ENCODE results near the gene PCNP.
"Not testable (repeated sequence)": the region's sequence is repeated elsewhere in the genome, so short reads cannot be mapped to it uniquely, and the experiment has no call there.

Gene PCNP

GRCh38 chr3:101634591-101635196 lies 60.7 kb downstream of the PCNP start:
- peak; percentile 24 for DNase-seq

GRCh38 chr3:101635345-101635744 lies 61.4 kb downstream of the PCNP start:
- peak; percentile 17 for DNase-seq

GRCh38 chr3:101635954-101636798 lies 62.2 kb downstream of the PCNP start:
- peak; percentile 79 for DNase-seq

GRCh38 chr3:101637451-101637850 lies 63.5 kb downstream of the PCNP start:
- DNase-seq, result no peak

- peak; percentile 28 for DNase-seq
Measured at GRCh38 chr3:101638261-101638745, 64.3 kb downstream of the PCNP start.

GRCh38 chr3:101639280-101639963 lies 65.4 kb downstream of the PCNP start:
- peak; percentile 32 for DNase-seq

- DNase-seq, result peak; percentile 11
Measured at GRCh38 chr3:101640256-101640655, 66.3 kb downstream of the PCNP start.

GRCh38 chr3:101641397-101642115 lies 67.6 kb downstream of the PCNP start:
- DNase-seq, result not testable (repeated sequence)

- DNase-seq, result no peak
Measured at GRCh38 chr3:101642441-101642840, 68.5 kb downstream of the PCNP start.

- DNase-seq, result no peak
Measured at GRCh38 chr3:101643009-101643844, 69.2 kb downstream of the PCNP start.

All from activated CD8-positive, alpha-beta memory T cell treated with anti-CD3 and anti-CD28 coated beads for 24 hours (primary cell).